Hematopoietic multipotent progenitor cell treated with erythropoietin and hydrocortisone succinate and interleukin-3 and kit ligand, for 15 days (in vitro differentiated cells): ENCODE measurements around the gene PPP3R1.
A peak's percentile ranks its signal among the peaks of the same experiment; 100 is the strongest.

Experiments
- DNase-seq: peaks from one replicate; pipeline ENCODE4 v3.0.0-alpha.2; 2015; ENCODE audit warnings: low spot score

The PPP3R1 gene

DNA sequence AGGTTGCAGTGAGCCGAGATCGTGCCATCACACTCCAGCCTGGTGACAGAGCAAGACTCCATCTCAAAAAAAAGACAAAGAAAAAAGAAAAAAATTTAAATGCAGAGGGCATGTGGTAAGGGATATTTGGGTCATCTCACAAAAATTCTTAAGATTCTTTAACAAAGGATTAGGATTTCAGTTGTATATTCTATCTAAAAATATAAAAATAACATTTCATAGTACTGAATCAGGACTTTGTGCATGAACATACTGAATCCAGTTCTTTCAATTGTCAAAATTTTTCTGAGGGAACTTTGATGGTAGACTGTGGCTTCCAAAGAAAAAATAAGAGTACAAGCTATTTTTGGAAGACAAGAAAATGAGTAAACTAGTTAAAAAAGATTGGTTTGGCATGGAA, 6.5 kb upstream of the PPP3R1 start:
- DNase-seq, result no peak

- no peak for DNase-seq
Measured at GRCh38 chr2:68256093-68256450, 3.7 kb upstream of the PPP3R1 start.

DNA sequence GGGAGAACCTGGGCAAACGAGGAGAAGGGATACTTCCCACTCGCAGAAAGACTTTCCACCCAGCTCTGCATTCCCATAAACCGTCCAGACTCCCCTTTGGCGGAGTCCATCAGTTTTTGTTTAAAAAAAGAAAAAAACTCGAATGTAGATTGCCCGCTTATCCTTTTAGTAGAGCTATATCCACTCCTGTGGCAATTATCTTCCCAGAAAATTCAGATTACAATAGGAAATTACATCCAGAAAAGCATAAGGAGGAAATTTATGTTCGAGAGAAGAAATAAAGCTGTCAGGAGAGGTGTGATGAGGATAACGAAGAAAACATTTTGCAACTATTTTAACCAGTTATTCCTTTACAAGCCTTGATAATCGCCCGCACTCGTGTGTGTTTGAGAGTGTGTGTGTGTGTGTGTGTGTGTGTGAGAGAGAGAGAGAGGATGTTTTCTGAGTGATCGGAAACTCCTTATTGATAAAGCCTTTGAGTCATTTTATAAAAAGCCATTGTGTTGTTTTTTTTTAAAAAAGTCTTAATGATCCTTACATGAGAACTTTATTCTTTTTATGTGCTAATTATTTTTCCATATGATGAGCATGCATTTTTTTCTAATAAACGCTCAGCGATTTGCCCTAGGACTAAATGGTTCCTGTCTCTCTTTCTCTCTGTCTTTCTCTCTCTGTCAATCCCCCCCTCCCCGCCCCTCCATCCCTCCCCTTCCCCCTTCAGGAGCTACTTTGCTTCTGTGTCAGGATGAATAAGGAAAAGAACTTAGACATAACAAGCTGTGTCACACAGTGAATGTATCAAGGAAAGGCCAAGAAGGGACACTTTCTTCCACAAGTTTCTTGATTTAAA, 1.1 kb upstream of the PPP3R1 start:
- peak; percentile 51 for DNase-seq

DNA sequence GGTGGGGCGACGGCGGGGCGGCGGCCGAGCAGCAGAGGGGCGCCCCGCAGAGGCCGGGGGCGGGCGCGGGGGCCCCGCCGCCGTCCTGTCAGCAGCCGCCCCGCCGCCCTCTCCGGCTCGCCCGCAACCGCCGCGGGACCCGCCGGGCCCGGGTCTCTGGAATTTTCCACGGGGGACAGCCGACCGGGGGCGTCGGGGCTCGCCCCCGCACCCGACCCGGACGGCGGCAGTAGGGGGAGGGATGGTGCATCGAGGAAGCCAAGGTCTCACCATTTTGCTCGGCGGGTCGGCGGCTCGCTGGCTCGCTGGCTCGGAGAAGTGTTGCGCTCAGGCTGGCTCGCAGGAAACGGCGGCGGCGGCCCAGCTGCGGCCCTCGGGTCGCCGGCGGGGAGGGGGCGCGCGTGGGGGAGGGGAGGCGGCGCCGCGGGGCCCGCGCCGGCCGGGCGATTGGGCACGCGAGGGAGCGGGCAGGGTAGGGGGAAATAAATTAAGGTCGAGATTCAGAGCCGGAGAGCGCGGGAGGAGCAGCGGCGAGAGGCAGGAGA, 405 bp downstream of the PPP3R1 start:
- no peak for DNase-seq

- peak; percentile 91 for DNase-seq
Measured at GRCh38 chr2:68251187-68251854, 1.0 kb downstream of the PPP3R1 start.

- DNase-seq, result no peak
Measured at GRCh38 chr2:68250652-68251186, 1.6 kb downstream of the PPP3R1 start.

- DNase-seq, result no peak
Measured at GRCh38 chr2:68250196-68250595, 2.1 kb downstream of the PPP3R1 start.

GRCh38 chr2:68248806-68249205, 3.5 kb downstream of the PPP3R1 start:
- DNase-seq, result no peak

- peak; percentile 35 for DNase-seq
Measured at GRCh38 chr2:68248361-68248760, 4.0 kb downstream of the PPP3R1 start.

- no peak for DNase-seq
Measured at GRCh38 chr2:68246396-68246795, 5.9 kb downstream of the PPP3R1 start.

DNA sequence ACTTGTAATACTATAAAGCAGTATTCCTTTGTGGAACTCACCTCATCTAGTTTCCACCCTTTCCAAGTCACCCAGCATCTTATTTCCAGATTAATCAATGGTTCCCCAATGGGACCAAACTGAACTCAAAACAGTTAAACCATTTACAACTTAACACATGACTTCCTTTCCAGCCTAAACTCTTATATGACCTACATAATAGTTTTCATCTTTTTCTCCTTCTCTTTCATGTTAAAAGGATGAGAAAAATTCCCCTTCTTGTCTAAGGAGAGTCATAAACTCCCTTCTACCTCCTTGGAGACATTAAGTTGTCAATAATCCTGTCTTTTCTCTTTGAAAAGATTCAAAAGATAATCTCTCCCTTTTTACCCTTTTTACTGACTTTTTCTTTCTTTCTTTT, 6.7 kb downstream of the PPP3R1 start:
- DNase-seq, result no peak

GRCh38 chr2:68245066-68245465, 7.3 kb downstream of the PPP3R1 start:
- no peak for DNase-seq

- DNase-seq, result peak; percentile 42
Measured at GRCh38 chr2:68244456-68244855, 7.9 kb downstream of the PPP3R1 start.

DNA sequence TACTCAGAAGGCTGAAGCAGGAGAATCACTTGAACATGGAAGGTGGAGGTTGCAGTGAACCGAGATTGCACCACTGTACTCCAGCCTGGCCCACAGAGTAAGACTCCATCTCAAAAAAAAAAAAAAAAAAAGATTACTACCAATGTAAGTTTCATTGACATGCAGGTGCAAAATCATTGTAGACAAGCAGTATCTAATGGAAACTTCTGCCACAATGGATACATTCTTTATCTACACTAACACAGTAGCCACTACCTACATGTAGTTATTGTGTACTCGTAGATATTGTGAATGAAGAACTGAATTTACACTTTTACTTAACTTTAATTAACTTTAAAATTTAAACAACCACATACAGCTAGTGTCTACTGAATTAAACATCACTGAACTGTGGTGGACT, 10.6 kb downstream of the PPP3R1 start:
- no peak for DNase-seq

GRCh38 chr2:68240446-68240845, 11.9 kb downstream of the PPP3R1 start:
- no peak for DNase-seq

GRCh38 chr2:68238955-68239822, 13.1 kb downstream of the PPP3R1 start:
- no peak for DNase-seq

DNA sequence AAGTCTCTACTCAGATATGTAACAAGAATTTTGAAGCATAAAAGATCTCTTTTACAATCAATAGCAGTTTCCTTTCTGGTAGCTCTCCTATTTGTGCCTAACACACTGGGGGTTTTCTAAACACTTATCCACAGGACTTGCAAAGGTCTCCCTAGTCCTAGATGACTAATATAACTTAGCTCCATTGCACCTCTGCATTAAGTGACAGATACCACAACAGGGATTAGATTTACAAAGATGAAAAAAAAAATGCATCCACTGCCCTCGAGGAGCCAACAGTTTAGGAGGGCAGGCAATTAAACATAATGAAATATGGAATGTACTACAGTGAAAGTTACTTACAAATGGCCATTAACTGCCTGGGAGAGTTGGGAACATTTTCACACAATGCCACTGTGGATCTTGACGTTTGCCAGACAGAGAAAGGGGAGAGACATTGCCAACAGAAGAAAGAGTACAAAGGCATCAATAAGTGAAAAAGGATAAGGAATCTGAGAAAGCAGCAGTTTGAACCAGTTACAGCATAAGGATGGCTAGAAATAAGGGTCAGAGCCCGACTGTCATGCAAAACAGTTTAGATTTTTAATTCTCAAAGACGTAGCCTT, 14.3 kb downstream of the PPP3R1 start:
- no peak for DNase-seq

GRCh38 chr2:68237404-68237803, 14.9 kb downstream of the PPP3R1 start:
- no peak for DNase-seq

DNA sequence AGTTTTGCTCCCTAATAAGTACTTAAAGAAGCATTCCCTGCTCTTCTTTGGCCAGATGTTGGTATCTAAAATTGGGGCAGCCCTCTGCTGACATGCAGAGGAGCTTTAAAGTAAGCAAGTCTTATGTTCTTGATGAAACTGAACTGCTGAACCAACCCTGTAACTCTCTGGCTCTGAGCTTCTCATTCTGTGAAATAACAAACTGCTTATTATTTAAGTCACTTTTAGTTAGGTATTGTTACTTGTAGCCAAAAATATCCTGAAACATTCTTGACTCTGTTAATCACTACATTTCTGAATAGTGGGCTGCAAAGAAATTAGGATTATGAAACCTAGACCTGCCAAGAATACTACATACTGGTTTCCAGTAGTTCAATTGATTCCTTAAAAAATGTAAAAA, 15.5 kb downstream of the PPP3R1 start:
- no peak for DNase-seq

- no peak for DNase-seq
Measured at GRCh38 chr2:68236103-68236734, 16.1 kb downstream of the PPP3R1 start.

DNA sequence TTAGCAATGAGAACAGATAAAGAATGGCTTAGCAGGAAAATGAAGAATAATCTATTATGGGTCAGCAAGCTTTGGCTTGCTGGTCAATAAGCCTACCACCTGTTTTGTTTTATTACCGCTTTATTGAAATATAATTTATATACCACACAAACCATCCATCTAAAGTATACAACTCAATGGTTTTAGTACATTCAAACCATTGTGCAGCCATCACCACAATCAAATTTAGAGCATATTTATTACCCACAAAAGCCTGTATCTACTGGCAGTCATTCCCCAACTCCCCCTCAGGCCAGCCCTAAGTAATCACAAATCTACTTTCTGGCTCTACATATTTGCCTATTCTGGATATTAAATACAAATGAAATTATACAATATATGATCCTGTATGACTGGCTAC, 17.2 kb downstream of the PPP3R1 start:
- DNase-seq, result no peak
